GM21423 (cell line): ENCODE measurements around the gene RDH5.

Experiments used
- ATAC-seq: cut with Tn5 transposase; IDR thresholded peaks from one replicate; pipeline ENCODE4 v1.9.1; 2021; ENCODE audit warnings: mild to moderate bottlenecking, moderate library complexity; ENCODE audit not compliant: unreplicated experiment

RDH5 gene, protein sequence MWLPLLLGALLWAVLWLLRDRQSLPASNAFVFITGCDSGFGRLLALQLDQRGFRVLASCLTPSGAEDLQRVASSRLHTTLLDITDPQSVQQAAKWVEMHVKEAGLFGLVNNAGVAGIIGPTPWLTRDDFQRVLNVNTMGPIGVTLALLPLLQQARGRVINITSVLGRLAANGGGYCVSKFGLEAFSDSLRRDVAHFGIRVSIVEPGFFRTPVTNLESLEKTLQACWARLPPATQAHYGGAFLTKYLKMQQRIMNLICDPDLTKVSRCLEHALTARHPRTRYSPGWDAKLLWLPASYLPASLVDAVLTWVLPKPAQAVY

DNA sequence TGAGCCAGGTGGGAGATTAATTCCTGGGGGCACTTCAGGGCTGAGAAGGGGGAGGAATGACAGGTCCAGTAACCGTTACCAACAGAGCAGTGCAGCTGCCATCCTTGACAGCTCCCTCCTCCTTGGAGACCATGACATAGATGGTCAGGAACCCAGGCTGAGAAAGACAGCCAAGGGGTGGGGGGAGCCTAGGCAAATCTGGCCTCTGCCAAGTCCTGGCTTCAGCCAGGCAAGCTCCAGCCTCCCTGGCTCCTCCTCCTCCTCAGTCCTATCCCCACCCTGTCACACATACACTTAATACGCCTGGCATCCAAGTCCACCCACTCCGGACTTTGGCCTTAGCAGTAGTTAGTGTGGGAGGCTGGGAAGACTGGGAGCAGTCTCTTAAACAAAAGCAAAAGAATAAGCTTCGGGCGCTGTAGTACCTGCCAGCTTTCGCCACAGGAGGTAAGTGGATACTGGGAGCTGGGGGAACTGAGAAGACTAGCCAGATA lies at the start of gene RDH5:
TSS of gene RDH5 (plus strand) at position 323 of the 494 bp plus-strand sequence. CDS start 792 bp downstream, outside the sequence.
- no peak for ATAC-seq

DNA sequence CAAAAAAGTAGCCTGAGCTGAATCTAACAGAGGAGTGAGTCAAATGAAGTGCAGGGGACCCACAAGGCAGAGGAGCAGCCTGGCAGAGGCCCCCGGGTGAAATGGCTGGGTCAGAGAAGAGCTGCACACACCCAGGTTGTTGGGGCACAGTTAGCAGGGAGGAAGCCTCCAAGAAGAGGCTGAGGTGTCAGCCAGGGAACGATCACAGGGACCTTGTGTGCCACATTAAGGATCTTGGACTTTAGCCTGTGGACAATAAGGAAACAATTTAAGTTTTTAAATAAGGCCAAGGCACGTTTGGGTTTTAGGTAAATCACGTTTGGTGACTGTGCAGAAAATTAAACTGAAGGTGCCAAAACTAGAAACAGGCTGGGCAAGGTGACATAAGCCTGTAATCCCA lies 48.4 kb upstream of the RDH5 start:
- no peak for ATAC-seq

DNA sequence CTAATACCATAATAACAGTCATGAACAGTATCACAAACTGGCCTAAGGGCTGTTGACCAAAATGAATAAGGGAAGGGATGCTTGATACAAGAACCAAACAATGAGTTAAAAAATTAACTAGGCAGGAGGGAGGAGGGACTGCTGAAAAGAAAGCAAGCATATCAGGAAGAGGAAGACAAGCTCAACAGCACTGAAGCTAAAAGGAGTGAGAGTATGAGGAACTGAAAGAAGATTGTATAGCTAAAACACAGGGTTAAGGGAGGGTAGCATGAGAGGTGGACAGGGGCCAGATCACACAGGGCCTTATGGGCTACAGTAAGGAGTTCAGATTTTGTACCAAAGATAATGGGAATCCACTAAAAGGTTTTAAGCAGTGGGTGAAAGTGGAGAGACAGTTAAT lies 46.6 kb upstream of the RDH5 start:
- ATAC-seq = peak; percentile 99

DNA sequence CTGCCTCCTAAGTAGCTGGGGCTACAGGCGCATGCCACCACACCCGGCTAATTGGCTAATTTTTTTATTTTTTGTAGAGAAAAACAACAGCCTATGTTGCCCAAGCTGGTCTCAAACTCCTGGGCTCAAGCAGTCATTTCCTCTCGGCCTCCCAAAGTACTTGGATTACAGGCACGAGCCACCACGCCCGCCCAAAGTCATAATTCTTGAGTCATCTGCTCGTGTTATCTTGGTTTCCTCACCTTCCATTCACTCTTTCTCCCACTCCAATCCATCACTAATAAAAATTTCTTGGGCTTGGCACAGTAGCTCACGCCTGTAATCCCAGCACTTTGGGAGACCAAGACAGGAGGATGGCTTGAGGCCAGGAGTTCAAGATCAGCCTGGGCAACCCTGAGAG lies 44.5 kb upstream of the RDH5 start:
- no peak for ATAC-seq

DNA sequence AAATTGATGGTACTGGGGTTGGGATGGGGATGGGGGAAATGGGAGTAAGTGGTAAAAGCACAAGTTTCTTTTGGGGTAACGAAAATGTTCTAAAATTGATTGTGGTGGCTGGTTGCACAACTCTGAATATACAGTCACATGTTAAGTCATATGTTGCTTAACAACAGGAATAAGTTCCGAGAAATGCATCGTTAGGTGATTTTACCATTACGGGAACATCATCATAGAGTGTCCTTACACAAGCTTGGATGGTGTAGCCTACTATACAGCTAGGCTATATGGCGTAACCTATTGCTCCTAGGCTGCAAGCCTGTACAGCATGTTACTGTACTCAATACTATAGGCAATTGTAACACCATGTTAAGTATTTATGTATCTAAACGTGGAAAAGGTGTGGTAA lies 43.5 kb upstream of the RDH5 start:
- no peak for ATAC-seq

DNA sequence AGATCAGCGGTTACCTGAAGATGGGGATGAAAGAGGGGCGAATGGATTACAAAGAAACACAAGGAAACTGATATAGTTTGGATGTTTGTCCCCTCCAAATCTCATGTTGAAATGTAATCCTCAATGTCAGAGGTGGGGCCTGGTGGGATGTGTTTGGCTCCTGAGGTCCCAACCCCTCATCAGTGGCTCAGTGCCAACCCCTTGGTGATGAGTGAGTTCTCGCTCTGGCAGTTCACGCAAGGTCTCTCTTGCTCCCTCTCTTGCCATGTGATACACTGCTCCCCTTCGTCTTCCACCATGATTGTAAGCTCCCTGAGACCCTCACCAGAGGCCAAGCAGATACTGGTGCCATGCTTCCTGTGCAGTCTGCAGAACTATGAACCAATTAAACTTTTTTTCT lies 40.5 kb upstream of the RDH5 start:
- ATAC-seq = no peak

DNA sequence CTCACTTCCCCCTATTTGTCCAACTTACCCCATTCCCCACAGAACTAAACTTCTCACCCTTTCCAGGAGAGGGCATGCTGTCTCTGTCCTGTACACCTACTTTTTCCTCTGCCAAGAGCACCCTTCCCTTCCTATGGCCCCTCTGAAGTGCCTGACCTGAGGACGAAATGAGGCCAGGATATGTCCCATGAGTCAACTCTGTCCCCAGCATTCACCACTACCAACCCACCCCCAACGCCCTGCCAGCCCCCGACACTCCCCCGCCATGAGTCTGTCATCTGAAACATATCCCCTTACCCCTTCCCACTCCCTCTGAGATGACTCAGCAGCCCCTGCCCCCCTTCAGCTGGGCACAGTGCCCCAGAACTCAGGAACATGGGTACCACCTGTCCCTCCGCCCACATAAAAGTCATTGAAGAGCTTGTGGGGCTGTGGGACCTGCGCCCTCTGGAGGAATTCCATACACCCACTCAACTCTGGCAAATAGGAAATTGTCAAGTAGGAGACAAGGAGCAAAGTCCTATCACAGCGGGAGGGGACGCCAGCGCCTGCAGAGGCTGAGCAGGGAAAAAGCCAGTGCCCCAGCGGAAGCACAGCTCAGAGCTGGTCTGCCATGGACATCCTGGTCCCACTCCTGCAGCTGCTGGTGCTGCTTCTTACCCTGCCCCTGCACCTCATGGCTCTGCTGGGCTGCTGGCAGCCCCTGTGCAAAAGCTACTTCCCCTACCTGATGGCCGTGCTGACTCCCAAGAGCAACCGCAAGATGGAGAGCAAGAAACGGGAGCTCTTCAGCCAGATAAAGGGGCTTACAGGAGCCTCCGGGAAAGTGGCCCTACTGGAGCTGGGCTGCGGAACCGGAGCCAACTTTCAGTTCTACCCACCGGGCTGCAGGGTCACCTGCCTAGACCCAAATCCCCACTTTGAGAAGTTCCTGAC lies 38.8 kb upstream of the RDH5 start:
- ATAC-seq = no peak

DNA sequence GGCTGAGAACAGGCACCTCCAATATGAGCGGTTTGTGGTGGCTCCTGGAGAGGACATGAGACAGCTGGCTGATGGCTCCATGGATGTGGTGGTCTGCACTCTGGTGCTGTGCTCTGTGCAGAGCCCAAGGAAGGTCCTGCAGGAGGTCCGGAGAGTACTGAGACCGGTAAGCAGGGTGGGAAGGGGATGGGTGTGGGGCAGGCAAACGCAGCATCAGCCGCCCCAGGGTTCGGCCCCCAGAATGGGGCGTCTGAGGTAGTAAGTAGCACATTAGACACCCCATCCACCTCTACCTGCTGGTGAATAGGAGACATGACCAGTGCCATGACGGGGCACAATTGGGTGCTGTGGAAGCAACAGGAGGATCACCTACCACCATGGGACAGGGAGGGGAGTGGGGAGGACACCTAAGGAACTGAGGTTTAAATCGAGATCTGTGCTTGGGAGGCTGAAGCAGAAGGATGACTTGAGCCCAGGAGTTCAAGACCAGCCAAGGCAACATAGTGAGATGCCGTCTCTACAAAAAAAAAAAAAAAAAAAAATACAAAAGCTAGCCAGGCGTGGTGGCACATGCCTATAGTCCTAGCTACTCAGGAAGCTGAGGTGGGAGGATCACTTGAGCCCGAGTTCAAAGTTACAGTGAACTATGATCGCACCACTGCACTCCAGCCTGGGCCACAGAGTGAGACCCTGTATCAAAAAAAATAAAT lies 38.0 kb upstream of the RDH5 start:
- no peak for ATAC-seq

DNA sequence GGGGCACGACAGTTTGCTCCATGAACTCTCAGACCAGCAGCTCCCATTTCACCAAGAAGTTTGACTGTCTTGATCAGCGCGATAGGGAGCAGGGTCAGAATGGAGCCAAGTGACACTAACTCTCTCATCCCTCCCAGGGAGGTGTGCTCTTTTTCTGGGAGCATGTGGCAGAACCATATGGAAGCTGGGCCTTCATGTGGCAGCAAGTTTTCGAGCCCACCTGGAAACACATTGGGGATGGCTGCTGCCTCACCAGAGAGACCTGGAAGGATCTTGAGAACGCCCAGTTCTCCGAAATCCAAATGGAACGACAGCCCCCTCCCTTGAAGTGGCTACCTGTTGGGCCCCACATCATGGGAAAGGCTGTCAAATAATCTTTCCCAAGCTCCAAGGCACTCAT lies 36.5 kb upstream of the RDH5 start:
- no peak for ATAC-seq

DNA sequence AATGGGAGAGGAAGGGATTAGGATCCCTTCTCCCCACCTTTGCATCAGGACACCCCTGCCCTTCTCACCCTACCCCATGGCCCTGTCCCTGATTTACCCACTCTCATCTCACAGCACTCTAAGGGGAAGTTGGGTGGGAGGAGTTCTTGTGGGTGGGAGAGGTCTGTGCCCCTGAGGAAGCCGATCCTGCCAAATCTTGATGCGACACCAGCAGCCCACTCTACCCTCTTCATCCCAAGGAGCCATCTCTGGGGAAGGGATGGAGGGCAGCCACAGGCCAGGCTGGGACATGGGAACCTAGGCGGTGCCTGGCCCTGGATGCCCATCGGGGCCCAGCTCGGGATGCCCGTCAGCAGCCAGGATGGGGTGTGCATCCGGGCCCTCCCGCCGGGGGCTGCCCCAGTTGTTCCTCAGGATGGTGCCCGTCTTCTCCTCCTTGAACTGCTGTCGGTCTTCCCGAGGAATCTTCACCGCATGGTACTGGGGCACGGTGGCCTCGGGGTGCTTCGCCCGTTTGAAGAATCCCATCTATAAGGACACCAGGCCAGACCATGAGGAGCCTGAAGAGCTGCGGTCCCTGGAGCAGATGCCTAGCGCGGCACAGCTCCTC lies 35.3 kb upstream of the RDH5 start:
- no peak for ATAC-seq

DNA sequence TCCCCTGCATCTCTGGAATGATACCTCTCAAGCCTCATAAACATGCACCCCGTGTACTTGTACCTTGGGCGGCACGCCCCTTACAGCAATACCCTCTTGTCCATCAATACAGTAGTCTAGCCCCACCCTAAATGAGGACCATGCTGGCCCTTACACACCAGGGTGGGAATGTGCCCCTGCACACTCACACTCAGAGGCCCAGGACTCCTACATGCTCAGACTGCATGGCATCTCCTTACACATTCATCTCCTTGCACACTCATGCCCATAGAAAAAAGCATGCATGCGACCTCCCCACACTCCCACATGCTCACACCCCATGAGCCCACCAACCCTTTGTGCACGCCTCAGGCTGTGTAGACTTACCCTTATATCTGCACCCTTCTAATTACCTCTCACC lies 34.5 kb upstream of the RDH5 start:
- ATAC-seq = no peak

DNA sequence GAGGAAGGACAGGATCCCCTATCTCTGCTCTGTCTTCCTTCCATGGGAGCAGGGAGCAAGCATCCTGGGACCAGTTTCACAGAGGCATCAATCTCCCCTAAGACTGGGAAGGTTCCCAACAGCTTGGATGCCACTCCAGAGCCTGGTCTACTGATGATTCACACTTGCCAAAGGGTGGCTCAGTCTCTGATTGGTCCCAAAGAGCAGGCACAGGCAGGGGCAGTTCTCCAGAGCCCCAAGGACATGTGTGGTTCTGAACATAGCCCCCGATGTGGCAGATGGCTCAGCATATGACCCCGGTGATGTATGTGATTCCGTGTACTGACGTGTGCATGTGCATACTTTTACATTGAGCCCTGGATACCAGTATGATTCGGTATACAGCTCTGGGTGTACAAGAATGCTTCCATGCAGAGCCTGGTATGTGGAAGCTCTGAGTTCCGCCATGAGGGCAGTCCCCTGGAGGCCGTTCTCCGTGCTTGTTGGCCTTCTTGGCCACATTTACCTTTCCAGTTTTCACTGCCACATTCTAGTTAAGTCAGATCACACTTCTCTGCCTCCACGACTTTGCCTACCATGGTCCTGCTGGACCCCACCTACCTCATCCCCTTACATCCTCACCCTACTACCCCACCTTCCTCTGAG lies 33.7 kb upstream of the RDH5 start:
- no peak for ATAC-seq

DNA sequence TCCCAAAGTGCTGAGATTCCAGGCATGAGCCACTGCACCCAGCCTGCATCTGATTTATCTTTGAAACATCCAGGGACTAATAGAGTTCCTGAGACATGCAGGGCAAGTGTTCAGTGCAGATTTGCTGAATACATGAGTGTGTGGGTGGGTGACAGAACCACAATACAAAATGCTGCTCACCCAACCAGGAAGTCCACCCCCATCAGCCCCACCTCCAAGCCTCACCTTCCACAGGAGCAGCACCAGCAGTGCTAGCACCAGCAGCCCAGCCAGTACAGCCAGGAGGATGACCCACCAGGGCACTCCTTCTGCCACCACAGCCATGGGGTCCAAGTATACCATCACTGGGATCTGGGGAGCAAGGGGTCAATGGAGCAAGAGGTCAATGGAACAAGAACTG lies 32.4 kb upstream of the RDH5 start:
- ATAC-seq = no peak

DNA sequence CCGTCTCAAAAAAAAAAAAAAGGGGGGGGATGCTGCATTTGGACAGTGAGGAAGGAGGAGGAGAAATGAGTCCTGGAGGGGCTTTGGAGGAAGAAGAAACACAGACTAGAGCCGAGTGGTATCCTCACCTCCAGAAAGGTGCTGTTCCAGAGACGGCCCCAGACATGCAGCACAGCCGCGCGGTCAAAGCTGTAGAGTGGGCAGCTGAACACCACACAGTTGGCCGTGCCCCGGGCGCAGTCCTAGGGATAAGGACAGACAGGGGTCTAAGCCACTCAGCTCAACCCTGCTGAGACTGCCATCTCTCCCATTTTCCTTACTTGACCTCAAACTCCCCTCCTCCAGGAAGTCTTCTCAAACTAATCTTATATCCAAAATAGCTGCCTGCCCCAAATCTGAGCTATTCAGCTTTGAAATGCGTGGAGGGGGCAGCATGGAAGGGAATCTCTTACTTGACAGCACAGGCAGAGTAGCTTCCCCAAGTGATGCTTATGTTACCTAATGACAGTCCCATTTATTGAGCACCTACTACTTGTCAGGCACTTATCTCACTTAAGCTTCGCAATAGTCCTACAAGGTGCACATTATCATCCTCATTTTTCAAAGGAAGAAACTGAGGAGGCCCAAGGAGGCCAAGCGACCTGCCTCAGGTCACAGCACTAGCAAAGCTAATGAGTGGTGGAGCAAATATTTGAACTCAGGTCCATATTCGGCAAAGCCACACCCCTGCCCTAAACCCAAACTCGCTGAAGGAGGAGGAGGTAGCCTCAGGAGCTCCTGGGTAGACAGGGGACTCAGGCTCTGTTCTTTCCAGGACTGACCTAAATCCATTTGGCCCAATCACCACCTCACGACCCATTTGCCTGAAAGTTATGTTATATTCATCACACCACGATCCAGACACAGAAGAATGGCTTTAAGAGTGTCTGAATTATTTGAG lies 31.2 kb upstream of the RDH5 start:
- ATAC-seq = no peak

DNA sequence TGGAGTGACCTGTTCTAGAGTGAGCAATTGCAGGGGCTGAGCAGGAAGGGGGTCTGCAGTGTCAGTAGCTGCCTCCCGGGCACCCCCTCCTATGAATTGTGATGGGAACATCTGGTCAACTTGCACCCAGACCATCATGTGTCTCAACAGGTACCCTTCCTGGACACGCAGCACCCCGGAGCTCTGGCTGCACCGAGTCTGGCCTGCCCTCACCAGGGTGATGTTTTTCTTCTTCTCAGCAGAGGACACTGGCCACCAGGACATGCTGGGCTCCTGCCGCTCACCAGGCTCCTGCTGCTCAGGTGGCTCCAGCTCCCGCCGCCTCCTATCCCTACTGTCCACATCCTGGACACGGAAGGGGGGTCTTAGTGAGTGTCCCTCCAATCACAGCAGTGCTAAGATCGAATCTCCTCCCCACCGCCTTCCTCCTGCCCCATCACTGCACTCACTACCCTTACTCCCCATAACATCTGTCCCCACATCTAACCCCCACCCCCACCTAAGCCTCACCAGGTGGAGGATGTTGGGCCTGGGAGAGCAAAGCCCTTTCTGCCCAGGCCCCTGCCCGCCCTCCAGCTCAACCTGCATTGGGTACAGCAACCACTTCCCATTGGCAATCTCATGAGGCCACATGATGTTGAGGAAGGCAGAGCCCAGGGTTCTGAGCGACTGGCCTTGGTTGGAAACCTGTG lies 27.4 kb upstream of the RDH5 start:
- ATAC-seq = no peak

DNA sequence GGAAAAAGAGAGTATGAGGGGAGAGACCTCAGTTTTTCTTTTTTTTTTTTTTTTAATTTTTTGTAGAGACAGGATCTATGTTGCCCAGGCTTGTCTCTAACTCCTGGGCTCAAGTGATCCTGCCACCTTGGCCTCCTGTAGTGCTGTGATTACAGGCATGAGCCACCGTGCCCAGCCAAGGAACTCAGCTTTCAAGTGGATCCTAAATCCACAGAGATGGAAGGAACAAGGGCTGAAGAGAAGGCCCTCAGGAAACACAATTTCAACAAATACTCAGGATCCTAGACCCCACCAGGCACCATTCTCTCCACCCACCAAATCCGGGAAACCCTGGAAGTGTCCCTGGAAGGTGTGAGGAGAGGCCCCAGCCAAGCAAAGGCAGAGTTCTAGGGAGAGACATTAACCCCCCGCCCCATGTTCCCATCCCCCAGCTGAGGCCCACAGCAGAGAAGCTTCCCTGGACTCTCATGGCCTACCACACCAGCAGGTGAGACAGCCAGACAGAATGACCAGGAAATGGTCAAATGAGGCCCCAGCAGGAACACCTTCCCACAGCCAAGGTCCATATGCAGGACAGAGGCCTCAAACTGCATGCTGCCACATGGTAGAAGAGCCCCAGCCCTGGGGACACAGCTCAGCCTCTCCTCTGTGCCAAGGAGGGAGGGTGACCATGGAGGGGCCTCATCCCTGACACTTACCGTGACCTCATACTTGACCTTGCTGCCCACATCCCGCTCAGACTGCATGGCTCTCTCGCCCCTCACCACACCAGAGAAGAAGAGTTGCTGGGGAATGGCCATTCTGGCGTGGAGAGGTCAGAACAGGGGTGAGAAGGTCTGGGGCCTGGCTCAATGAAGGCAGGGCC lies 26.6 kb upstream of the RDH5 start:
- ATAC-seq = no peak

DNA sequence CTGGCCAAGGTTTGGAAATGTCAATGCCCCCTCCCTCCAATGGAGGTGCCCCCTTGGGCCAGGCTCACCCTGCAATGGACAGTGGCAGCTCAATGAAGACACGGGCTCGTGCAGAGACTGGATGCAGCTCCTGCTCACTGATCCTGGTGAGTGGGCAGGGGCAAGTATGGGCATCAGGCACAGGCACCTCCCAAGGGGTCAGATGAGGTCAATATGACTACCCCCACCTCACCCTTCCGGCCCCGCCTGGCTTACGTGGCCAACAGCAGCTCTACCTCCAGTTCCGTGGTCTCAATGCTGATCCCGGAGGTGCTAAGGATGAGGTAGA lies 26.0 kb upstream of the RDH5 start:
- no peak for ATAC-seq

DNA sequence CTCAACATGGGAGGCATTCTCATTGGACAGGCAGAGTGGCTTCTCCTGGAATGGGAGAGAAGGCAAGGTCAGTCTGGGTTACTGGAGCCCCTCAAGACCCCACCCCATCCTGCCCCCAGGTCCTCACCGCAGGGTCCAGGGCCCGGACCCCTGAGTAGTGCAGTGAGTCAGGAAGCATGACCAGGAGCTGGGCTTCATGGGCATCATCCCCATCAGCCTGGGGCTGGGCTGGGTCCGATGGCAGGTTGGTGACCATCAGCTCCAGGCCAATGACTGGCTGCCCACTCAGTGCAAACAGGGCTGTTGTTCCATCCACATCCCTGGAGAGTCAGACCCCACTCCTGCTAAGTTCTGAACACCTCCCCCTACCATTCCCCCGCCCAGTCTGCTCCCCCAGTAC lies 25.5 kb upstream of the RDH5 start:
- ATAC-seq = no peak
